ENCODE measurements around the gene IL2.

GRCh38 chr4:122500852-122501501, 44.5 kb upstream of the IL2 start:
- TF ChIP-seq CTCF (IDR thresholded peaks at IDR 0.05) (no peak), POLR2A (IDR thresholded peaks at IDR 0.05) (no peak)

Data from body of pancreas (tissue), 4 donors.